Stimulated activated CD4-positive, alpha-beta T cell treated with anti-CD3 and anti-CD28 coated beads, Interleukin-1b, Interleukin-23, amount 100 ng/mL, for 1 hour (primary cell): ENCODE results near the gene FSTL4.

Experiments used
- DNase-seq, 2 donors: peaks; one replicate each; pipeline ENCODE4 v3.0.0-alpha.2; 2020; ENCODE audit warnings: low read depth in 2 of 2

FSTL4 gene

GRCh38 chr5:133321833-133322420 lies 290.4 kb downstream of the FSTL4 start:
- no peak for DNase-seq

- no peak for DNase-seq
These were observed 291.0 kb downstream of the FSTL4 start for GRCh38 chr5:133321286-133321832.

- DNase-seq, result no peak
These were observed 292.3 kb downstream of the FSTL4 start for GRCh38 chr5:133319905-133320520.

DNA sequence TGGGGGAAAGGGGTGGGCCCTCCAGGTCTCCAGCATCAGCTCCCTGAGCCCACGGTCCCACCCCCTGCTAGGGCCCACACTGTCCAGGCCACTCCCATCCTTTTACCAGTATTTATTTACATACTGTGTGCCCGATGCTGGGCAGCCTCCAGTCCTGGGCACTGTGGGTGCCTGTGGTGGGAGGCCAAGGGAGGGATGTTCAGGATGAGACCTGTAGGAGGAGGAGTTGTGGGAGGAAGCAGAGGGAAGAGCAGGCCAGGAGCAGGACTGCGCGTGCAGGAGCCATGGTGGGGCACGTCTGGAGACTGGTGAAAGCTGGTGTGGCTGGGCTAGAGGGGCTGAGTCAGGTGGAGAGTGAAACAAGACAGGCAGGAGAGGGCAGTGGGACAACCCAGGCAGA lies 293.1 kb downstream of the FSTL4 start:
- no peak for DNase-seq

- DNase-seq, result no peak
These were observed 294.8 kb downstream of the FSTL4 start for GRCh38 chr5:133317558-133317957.

GRCh38 chr5:133316346-133317343 lies 295.7 kb downstream of the FSTL4 start:
- no peak for DNase-seq

GRCh38 chr5:133314086-133314485 lies 298.3 kb downstream of the FSTL4 start:
- no peak for DNase-seq

DNA sequence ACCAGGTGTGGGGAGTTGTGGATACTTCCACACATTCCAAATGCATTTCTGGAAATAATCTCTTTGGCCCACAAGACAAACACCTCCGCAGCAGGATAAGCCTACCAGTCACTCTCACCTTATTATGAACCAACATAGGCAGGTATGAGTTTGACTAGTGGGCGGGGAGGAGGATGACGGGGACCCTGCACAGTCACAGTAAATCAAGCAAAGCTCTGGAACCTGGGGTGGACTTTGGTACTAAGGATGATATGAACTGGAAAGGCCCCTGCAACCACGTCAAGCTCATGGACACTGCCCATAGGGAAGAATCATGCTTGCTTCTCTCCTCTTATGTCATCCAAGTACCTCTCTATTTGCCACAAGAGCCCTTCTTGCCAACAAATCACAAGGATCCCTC lies 301.2 kb downstream of the FSTL4 start:
- no peak for DNase-seq

DNA sequence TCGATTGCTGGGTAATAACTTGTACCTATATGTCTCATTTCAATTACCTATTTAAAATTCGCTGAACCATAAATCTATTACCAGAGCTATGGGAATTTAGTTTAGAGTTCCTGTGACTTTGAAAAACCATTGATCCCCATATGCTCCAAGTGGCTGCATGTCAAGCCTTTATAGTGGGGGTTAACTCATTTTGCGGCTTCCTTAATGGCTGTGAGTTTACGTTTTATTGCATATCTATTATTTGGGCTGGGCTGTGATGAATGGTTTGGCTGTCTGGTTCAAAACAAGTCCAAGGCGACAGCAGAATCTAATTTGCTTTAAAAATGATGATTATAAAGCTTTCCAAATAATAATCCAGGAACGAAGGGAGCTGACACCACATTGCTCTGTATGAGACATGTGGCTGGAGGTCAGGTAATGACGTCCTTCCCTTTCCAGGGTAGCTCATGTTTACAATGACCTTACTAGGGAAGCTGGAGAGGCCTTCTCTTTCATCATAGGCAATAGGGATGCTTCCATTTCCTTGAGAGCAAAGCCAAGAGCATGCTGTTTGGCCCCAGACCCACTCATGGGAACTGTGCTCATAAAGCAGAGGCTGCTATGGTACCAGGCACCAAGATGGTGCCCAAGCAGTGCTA lies 302.2 kb downstream of the FSTL4 start:
- DNase-seq, result no peak

DNA sequence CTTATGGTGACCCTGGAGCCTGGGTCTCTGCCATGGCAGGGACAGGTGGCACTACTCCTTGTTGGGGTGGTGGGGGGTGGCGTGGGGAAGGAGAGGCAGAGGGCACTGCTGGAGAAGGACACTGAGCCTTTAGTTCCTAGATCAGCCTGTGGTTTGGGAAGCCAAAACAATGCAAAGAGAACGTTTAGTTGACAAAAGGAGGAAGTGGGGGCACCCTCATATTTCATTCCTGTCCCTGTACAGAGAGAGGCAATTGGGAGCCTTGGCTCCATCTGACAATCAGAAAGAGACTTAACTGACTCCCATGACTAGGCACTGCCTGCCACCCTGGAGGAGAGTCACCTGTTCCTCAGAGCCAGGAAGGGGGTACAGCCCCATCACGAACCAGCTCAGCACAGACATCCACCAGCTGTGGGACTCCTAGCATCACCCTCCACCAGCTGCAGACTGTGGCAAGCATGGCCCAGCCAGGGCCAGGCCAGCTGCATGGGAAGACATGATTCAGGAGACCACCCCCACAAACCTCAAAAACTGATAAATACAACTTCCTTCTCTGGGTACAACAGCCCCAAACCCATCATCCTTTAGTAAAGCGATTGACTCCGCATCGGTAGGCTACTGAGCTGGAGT lies 303.1 kb downstream of the FSTL4 start:
- DNase-seq, result no peak

- no peak for DNase-seq
These were observed 305.1 kb downstream of the FSTL4 start for GRCh38 chr5:133307275-133307674.

DNA sequence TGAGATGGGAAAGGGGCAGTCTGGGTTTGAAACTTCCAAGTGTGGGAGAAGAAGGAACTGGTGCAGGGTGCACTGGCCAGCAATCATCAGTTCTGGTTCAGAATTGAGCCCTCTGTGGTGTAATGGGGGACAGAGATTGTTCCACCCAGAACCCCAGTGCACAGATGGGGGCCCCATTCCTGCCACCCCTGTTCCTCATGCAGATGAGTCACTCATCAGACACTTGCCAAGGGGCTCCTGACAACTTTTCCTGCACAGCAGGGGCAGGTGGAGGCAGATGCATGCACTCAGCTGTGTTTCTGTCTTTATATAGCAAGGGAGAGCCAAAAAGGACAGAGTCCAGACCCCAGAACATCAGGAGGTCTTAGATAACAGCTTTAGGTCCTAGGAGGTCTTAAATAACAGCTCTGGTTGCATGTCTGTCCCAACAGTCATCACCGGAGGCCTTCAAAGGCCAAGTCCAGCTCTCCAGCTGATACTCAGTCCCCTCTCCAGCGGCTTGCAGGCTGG lies 307.6 kb downstream of the FSTL4 start:
- DNase-seq, result no peak

DNA sequence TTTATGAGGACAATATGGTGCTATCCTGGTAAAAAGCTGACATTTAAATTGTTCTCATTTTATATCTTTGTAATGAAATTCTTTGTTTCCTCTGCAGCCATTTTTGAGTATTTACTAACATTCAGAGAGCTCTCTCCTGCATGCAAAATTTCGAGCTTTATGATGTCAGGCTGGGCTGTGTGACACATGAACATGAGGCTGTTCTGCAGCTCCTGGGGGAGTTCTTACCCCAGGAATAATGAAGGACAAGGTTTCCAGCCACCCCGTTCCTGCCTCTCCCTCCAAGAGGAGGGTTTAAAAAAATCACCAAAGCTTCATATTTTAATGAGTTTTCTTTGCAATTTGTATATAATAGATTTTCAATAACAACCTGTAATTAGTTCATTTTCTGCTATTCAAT lies 308.2 kb downstream of the FSTL4 start:
- DNase-seq, result no peak

DNA sequence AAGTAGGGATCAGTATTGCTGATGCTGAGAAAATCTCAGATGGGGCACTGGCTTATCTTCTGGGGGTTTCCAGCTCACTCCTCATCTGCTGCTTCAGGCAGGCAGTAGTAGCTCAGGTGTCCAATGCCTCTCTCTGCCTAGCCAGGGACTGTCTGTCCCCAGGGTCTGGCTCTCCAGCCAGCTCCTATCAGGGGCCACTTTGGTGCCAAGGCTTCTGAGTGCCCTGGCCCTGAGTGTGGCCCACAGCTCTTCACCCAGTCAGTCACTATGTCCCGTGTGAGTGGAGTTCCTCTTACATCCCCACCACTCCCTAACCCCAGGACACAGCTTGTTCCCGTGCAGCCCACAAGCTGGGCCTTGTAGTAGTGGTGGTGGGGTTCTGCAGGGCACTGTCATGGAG lies 309.0 kb downstream of the FSTL4 start:
- no peak for DNase-seq

DNA sequence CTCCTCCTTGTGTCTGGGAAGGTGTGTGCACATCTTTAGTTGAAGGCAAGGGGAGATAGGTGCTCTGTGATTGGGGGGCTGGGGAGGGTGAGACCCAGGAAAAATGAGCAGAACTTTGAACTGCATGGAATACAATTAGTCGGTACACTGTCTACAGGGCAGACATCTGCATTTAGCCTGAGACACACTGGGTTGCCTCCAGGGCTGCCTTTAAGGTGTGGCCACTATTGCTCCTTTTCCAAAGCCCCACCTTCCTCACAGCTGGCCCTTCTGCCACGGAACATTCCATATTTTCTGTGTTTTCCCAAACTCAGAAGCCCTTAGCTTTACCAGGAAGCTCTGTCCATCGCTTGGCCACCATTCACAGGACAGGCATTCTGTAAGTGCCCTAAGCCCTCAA lies 312.6 kb downstream of the FSTL4 start:
- no peak for DNase-seq

- no peak for DNase-seq
These were observed 313.3 kb downstream of the FSTL4 start for GRCh38 chr5:133299021-133299420.

- DNase-seq, result no peak
These were observed 313.9 kb downstream of the FSTL4 start for GRCh38 chr5:133298447-133298846.

DNA sequence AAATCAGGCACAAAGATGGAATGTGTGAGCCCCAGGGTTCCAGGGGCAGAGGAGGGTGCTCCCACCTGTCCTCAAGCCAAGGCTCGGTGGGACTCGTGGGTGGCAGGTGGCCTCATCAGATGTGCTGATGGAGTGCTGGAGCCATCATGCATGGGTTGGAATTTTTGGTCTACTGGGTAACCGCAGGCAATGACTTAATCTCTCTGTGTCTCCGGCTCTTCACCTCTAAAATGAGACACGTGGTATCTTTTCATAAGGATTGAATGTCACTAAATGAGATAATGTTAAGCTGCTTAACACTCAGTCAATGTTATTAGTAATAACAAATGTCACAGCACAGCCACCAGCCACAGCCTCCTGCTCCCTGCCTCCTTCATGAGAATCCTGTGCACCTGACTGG lies 315.0 kb downstream of the FSTL4 start:
- no peak for DNase-seq

DNA sequence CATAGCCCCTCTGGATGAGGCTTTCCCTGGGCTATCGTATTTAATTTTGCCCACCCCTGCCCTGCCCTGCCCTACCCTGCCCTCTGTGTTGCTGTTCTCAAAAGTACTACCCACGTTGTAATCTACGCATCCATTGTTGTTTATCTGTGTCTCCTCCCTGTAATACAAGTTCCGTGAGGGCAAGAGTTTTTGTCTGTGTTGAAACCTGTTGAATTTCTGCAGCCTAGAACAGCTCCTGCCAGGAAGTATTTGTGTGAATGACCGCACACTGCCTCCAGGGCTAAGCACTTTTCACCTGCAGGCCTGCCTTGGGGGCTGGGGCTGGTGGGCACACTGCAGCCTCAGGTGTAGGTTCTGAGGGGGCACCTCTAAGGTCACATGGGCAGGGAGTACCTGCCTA lies 315.7 kb downstream of the FSTL4 start:
- no peak for DNase-seq

DNA sequence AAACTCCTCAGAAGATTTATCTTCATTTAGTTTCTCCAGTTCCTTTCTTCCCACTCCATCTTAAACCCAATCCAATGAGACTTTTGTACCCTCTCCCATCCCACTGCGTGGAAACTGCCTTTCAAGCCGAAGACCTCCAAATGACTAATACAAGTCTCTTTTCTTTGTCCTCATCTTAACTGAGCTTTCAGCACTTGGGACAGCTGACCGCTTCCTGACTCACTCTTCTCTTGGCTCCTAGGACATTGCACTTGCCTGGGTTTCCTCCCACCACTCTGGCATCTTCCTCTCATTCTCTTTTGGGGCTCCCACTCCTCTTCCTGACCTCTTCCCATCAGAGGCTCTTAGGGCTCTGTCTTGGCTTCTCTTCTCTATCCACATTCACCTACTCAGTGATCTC lies 316.8 kb downstream of the FSTL4 start:
- no peak for DNase-seq

- no peak for DNase-seq
These were observed 318.0 kb downstream of the FSTL4 start for GRCh38 chr5:133294380-133294779.
